Measurements from ENCODE around the gene ZNF718. TPM values are rescaled to one million over a fixed set of nuclear protein-coding genes. Genes with fewer than 3 reads are reported as not detected.

The ZNF718 gene
- total and polyA plus RNA-seq, 2 donors (not counting 1 experiment from before 2014, with no cell fraction given): 1.5 to 4.8 TPM

- Histone ChIP-seq H3K27ac (ENCODE audit: insufficient read depth, low read length) (no peak overlapping the region), H2AFZ (ENCODE audit: low read length) (no peak overlapping the region), H3K36me3 (ENCODE audit: control insufficient read depth, insufficient read depth, low read length) (no peaks in the 10 kb centered on the region), H3K27me3 (ENCODE audit: control insufficient read depth, insufficient read depth, low read length) (no peaks in the 10 kb centered on the region), H3K4me1 (ENCODE audit: control insufficient read depth, extremely low read depth, insufficient read depth, low read length) (no peaks in the 10 kb centered on the region), H3K9me3 (ENCODE audit: control insufficient read depth, insufficient read depth, low read depth, low read length) (no peaks in the 10 kb centered on the region), H3K4me2 (ENCODE audit: extremely low read depth, insufficient read depth, low read length) (no peak overlapping the region), H3K79me2 (ENCODE audit: control insufficient read depth, insufficient read depth, low read length) (no peaks in the 10 kb centered on the region), H3K9ac (ENCODE audit: insufficient read depth, low read length) (no peak overlapping the region), H3K4me3 (replicated peaks in 1 of 4; ENCODE audit: control extremely low read depth in 1 of 4, insufficient read depth in 1 of 4, low read depth in 3 of 4, low read length in 4 of 4) (no peak overlapping the region), H4K20me1 (ENCODE audit: control insufficient read depth, extremely low read depth, insufficient read depth, low read length) (no peaks in the 10 kb centered on the region)
- DNase-seq (ENCODE audit: low read depth in 2 of 2): no peak
- TF ChIP-seq EZH2 (IDR thresholded peaks at IDR 0.05; ENCODE audit: low read length, missing control alignments): no peak
- TF ChIP-seq CTCF (conservative IDR thresholded peaks at IDR 0.05 in 1 of 2, IDR thresholded peaks at IDR 0.05 in 1 of 2; ENCODE audit: low read depth in 1 of 2, low read length in 2 of 2): no peak
Measured at GRCh38 chr4:98386-98785, 25.9 kb upstream of the ZNF718 start.

GRCh38 chr4:99863-100262 lies 24.4 kb upstream of the ZNF718 start:
- TF ChIP-seq EZH2 (IDR thresholded peaks at IDR 0.05; ENCODE audit: low read length, missing control alignments): no peak
- no peak for TF ChIP-seq CTCF (conservative IDR thresholded peaks at IDR 0.05 in 1 of 2, IDR thresholded peaks at IDR 0.05 in 1 of 2; ENCODE audit: low read depth in 1 of 2, low read length in 2 of 2)
- peak in 1 of 2 donors; percentile 3 for DNase-seq (ENCODE audit: low read depth in 2 of 2)
- H4K20me1 ChIP-seq (ENCODE audit: control insufficient read depth, extremely low read depth, insufficient read depth, low read length): no peaks in the 10 kb centered on the region
- no peak overlapping the region for H2AFZ ChIP-seq (ENCODE audit: low read length)
- H3K4me3 ChIP-seq (replicated peaks in 1 of 4; ENCODE audit: control extremely low read depth in 1 of 4, insufficient read depth in 1 of 4, low read depth in 3 of 4, low read length in 4 of 4): no peak overlapping the region
- no peaks in the 10 kb centered on the region for H3K9me3 ChIP-seq (ENCODE audit: control insufficient read depth, insufficient read depth, low read depth, low read length)
- H3K27ac ChIP-seq (ENCODE audit: insufficient read depth, low read length): no peak overlapping the region
- no peak overlapping the region for H3K9ac ChIP-seq (ENCODE audit: insufficient read depth, low read length)
- no peaks in the 10 kb centered on the region for H3K79me2 ChIP-seq (ENCODE audit: control insufficient read depth, insufficient read depth, low read length)
- no peaks in the 10 kb centered on the region for H3K36me3 ChIP-seq (ENCODE audit: control insufficient read depth, insufficient read depth, low read length)
- H3K4me1 ChIP-seq (ENCODE audit: control insufficient read depth, extremely low read depth, insufficient read depth, low read length): no peaks in the 10 kb centered on the region
- H3K27me3 ChIP-seq (ENCODE audit: control insufficient read depth, insufficient read depth, low read length): no peaks in the 10 kb centered on the region
- H3K4me2 ChIP-seq (ENCODE audit: extremely low read depth, insufficient read depth, low read length): no peak overlapping the region

DNA sequence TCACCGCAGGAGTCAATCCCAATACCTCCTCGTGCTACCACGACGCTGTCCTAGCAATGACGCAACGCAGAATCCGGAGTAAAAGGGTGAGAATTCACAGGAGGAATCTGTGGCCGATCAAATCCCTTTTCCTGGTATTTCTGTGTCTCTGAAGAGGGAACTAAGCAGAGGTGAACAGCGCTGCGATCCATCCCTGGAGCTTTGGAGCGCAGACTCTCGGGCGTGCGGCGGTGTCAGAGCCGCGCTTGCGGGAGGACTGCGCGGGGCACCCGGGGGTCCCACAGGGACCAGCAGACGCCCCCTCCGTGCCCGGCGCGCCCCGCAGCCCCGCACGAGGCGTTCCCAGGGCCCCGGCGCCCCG lies 17.2 kb upstream of the ZNF718 start:
- H2AFZ ChIP-seq (ENCODE audit: low read length): no peak overlapping the region
- H4K20me1 ChIP-seq (ENCODE audit: control insufficient read depth, extremely low read depth, insufficient read depth, low read length): no peaks in the 10 kb centered on the region
- H3K9ac ChIP-seq (ENCODE audit: insufficient read depth, low read length): no peak overlapping the region
- H3K4me2 ChIP-seq (ENCODE audit: extremely low read depth, insufficient read depth, low read length): no peak overlapping the region
- H3K9me3 ChIP-seq (ENCODE audit: control insufficient read depth, insufficient read depth, low read depth, low read length): peaks cover 2% of the 10 kb centered on the region
- no peak overlapping the region for H3K4me3 ChIP-seq (replicated peaks in 1 of 4; ENCODE audit: control extremely low read depth in 1 of 4, insufficient read depth in 1 of 4, low read depth in 3 of 4, low read length in 4 of 4)
- H3K27ac ChIP-seq (ENCODE audit: insufficient read depth, low read length): no peak overlapping the region
- H3K27me3 ChIP-seq (ENCODE audit: control insufficient read depth, insufficient read depth, low read length): peaks cover 8% of the 10 kb centered on the region
- TF ChIP-seq CTCF (conservative IDR thresholded peaks at IDR 0.05 in 1 of 2, IDR thresholded peaks at IDR 0.05 in 1 of 2; ENCODE audit: low read depth in 1 of 2, low read length in 2 of 2): no peak
- no peaks in the 10 kb centered on the region for H3K4me1 ChIP-seq (ENCODE audit: control insufficient read depth, extremely low read depth, insufficient read depth, low read length)
- DNase-seq (ENCODE audit: low read depth in 2 of 2): no peak
- no peaks in the 10 kb centered on the region for H3K36me3 ChIP-seq (ENCODE audit: control insufficient read depth, insufficient read depth, low read length)
- H3K79me2 ChIP-seq (ENCODE audit: control insufficient read depth, insufficient read depth, low read length): no peaks in the 10 kb centered on the region

Measured in fibroblast of lung (primary cell).